GM23338 (cell line): Measurements from ENCODE around the gene LAMC3. TPM values are rescaled to one million over a fixed set of nuclear protein-coding genes. Genes with fewer than 3 reads are reported as not detected.

Experiments
- ATAC-seq: fragments of 200-7000 bp; cut with Tn5 transposase; 3 replicates; pipeline ENCODE4 v1.9.1; 2020
- DNase-seq: peaks from one replicate; pipeline ENCODE4 v3.0.0-alpha.2; 2015; ENCODE audit warnings: low spot score
- H2AFZ ChIP-seq: fragments of 200-600 bp; sonication (generic); 2 replicates; pipeline ENCODE4 v1.8.0; 2016; ENCODE audit warnings: antibody characterized with exemption, mild to moderate bottlenecking, moderate library complexity
- H3F3A ChIP-seq: fragments of 200-600 bp; sonication (generic); replicated peaks from 2 replicates; pipeline ENCODE4 v1.8.0; 2017; ENCODE audit warnings: antibody characterized with exemption, mixed run types, low read depth
- H3K27ac ChIP-seq: fragments of 200-600 bp; sonication (generic); 2 replicates; pipeline ENCODE4 v1.6.1; 2016; ENCODE audit warnings: low read depth
- H3K27me3 ChIP-seq: fragments of 200-600 bp; sonication (generic); 2 replicates; pipeline ENCODE4 v1.8.0; 2016; ENCODE audit warnings: mild to moderate bottlenecking, mixed run types, moderate library complexity; ENCODE audit not compliant: insufficient read depth
- H3K36me3 ChIP-seq: fragments of 200-600 bp; sonication (generic); 2 replicates; pipeline ENCODE4 v1.8.0; 2016; ENCODE audit warnings: mild to moderate bottlenecking; ENCODE audit not compliant: insufficient read depth
- H3K4me1 ChIP-seq: fragments of 200-600 bp; sonication (generic); 2 replicates; pipeline ENCODE4 v1.8.0; 2016; ENCODE audit warnings: mild to moderate bottlenecking, moderate library complexity; ENCODE audit not compliant: insufficient read depth
- H3K4me2 ChIP-seq: fragments of 200-600 bp; sonication (generic); 2 replicates; pipeline ENCODE4 v1.7.1; 2017; ENCODE audit warnings: mixed run types
- H3K4me3 ChIP-seq: fragments of 200-600 bp; sonication (generic); 2 replicates; pipeline ENCODE4 v1.6.1; 2016; ENCODE audit warnings: mixed run types
- H3K79me2 ChIP-seq: fragments of 200-600 bp; sonication (generic); replicated peaks from 2 replicates; pipeline ENCODE4 v1.8.0; 2017; ENCODE audit warnings: mild to moderate bottlenecking; ENCODE audit not compliant: insufficient read depth
- H3K9me2 ChIP-seq: fragments of 200-600 bp; sonication (generic); 2 replicates; pipeline ENCODE4 v1.8.0; 2017; ENCODE audit not compliant: insufficient read depth
- H4K20me1 ChIP-seq: fragments of 200-600 bp; sonication (generic); replicated peaks from 2 replicates; pipeline ENCODE4 v1.8.0; 2017; ENCODE audit warnings: mild to moderate bottlenecking; ENCODE audit not compliant: insufficient read depth
- H3K27ac Mint-ChIP-seq: 2 replicates; pipeline ENCODE4 v1.8.0; 2020; ENCODE audit warnings: inconsistent platforms, mild to moderate bottlenecking, moderate library complexity, mixed read lengths
- H3K27me3 Mint-ChIP-seq: 3 replicates; pipeline ENCODE4 v1.8.0; 2022; ENCODE audit warnings: low read depth, mild to moderate bottlenecking, moderate library complexity, mixed read lengths, inconsistent platforms; ENCODE audit not compliant: insufficient read depth, poor library complexity
- H3K36me3 Mint-ChIP-seq: 3 replicates; pipeline ENCODE4 v1.8.0; 2021; ENCODE audit warnings: low read depth, mild to moderate bottlenecking, inconsistent platforms, moderate library complexity, mixed read lengths
- H3K4me1 Mint-ChIP-seq: 3 replicates; pipeline ENCODE4 v1.8.0; 2020; ENCODE audit warnings: mild to moderate bottlenecking, inconsistent platforms, mixed read lengths
- H3K4me3 Mint-ChIP-seq: 3 replicates; pipeline ENCODE4 v1.8.0; 2021; ENCODE audit warnings: moderate library complexity, mild to moderate bottlenecking, inconsistent platforms, mixed read lengths
- H3K9me3 Mint-ChIP-seq: 3 replicates; pipeline ENCODE4 v1.8.0; 2020; ENCODE audit warnings: moderate library complexity, mild to moderate bottlenecking, inconsistent platforms, mixed read lengths
- CREB1 ChIP-seq: fragments of 250-450 bp; sonication (Bioruptor Pico); IDR thresholded peaks from 2 replicates; pipeline ENCODE4 v1.5.0; 2020; ENCODE audit warnings: low read depth, mild to moderate bottlenecking, moderate library complexity
- CTCF ChIP-seq, 2 experiments: fragments of 200-600 bp in 1 of 2; sonication (generic) in 1 of 2; conservative IDR thresholded peaks; 2 replicates each; pipeline versions ENCODE4 v1.5.1 to v1.6.1; 2016 to 2017; ENCODE audit warnings: antibody characterized with exemption in 2 of 2, low read depth in 2 of 2, mild to moderate bottlenecking in 2 of 2, moderate library complexity in 1 of 2
- EZH2 ChIP-seq: fragments of 200-600 bp; sonication (generic); IDR thresholded peaks from one replicate; pipeline ENCODE4 v1.8.0; 2017; ENCODE audit warnings: antibody characterized with exemption, mild to moderate bottlenecking, low read depth; ENCODE audit not compliant: unreplicated experiment
- EZH2phosphoT487 ChIP-seq: fragments of 200-600 bp; sonication (generic); IDR thresholded peaks from one replicate; pipeline ENCODE4 v1.8.1; 2018; ENCODE audit warnings: antibody characterized with exemption; ENCODE audit not compliant: unreplicated experiment
- JUNB ChIP-seq: IDR thresholded peaks from one replicate; pipeline ENCODE4 v1.6.1; 2016; ENCODE audit warnings: antibody characterized with exemption; ENCODE audit not compliant: unreplicated experiment
- NANOG ChIP-seq: IDR thresholded peaks from 2 replicates; pipeline ENCODE4 v1.6.1; 2016; ENCODE audit warnings: antibody characterized with exemption, borderline replicate concordance
- POLR2AphosphoS5 ChIP-seq: IDR thresholded peaks from 2 replicates; pipeline ENCODE4 v1.6.1; 2016; ENCODE audit warnings: antibody characterized with exemption, low read depth
- STAT1 ChIP-seq: IDR thresholded peaks from one replicate; pipeline ENCODE4 v1.6.1; 2016; ENCODE audit warnings: antibody characterized with exemption; ENCODE audit not compliant: unreplicated experiment
- ZNF331 ChIP-seq: fragments of 250-450 bp; sonication (Bioruptor Pico); IDR thresholded peaks from 2 replicates; pipeline ENCODE4 v1.5.0; 2020; ENCODE audit warnings: low read depth, mild to moderate bottlenecking, moderate library complexity
- ZNF462 ChIP-seq: fragments of 250-450 bp; sonication (Bioruptor Pico); IDR thresholded peaks from 2 replicates; pipeline ENCODE4 v1.5.0; 2020; ENCODE audit warnings: mild to moderate bottlenecking, moderate library complexity
- polyA plus RNA-seq: library from polyadenylated mRNA; unstranded; fragments of >200 nt; fragmentation: Nextera tagmentation; extraction: Ambion mirVana; gene quantifications from 2 replicates; pipeline ENCODE4 v1.2.1, GENCODE V29; 2016
- total RNA-seq: library from RNA; depleted of rRNA; stranded (reverse); fragments of >200 nt; shearing (Covaris generic); gene quantifications from 2 replicates; pipeline ENCODE4 v1.2.3, GENCODE V29; 2014

LAMC3 gene
- total and polyA plus RNA-seq, 2 experiments from 2014 or later = 9.0 to 27.4 TPM

- Histone ChIP-seq H3K4me1 (no peaks in the 10 kb centered on the region), H3K27me3 (no peaks in the 10 kb centered on the region), H3K4me2 (no peak overlapping the region), H2AFZ (no peak overlapping the region), H3K79me2 (no peaks in the 10 kb centered on the region), H3K36me3 (no peaks in the 10 kb centered on the region), H3K27ac (no peak overlapping the region), H3F3A (no peaks in the 10 kb centered on the region), H3K9me2 (no peaks in the 10 kb centered on the region), H4K20me1 (no peaks in the 10 kb centered on the region), H3K4me3 (no peak overlapping the region)
- Mint-ChIP-seq H3K9me3 (peaks cover 3% of the 10 kb centered on the region; the same call in 1 of the 3 replicates), H3K4me1 (no peaks in the 10 kb centered on the region; the same call in 1 of the 3 replicates), H3K4me3 (no peak overlapping the region), H3K36me3 (no peaks in the 10 kb centered on the region; the same call in 2 of the 3 replicates), H3K27ac (no peak overlapping the region), H3K27me3 (peaks cover 6% of the 10 kb centered on the region)
- DNase-seq = no peak
- no peak for TF ChIP-seq CTCF (conservative IDR thresholded peaks at IDR 0.05; ENCODE audit: low read depth in 2 of 2)
- TF ChIP-seq CREB1 (CRISPR knock-in tag) = no peak
- no peak for TF ChIP-seq EZH2
- ATAC-seq = no peak
Observed at GRCh38 chr9:131031005-131031641, 22.1 kb downstream of the LAMC3 start.

DNA sequence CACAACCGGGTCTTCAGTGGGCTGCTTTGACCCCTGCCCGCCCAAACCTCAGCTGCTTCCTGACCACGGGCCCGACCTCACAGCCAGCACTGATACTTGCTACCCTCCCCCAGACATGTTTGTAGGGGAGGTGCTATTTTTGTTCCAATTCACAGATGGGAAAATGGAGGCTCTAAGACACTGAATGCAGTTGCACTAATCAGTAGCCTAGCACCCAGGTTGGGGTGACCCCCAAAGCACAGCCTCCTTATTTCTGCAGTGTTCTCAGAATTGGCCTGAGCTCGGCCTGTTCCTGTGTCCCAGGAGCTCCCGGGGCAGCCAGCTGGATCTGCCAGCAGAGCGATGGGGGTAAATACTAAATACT, 22.6 kb downstream of the LAMC3 start:
- Histone ChIP-seq H3K36me3 (no peaks in the 10 kb centered on the region), H3K9me2 (no peaks in the 10 kb centered on the region), H3K4me2 (no peak overlapping the region), H3F3A (no peaks in the 10 kb centered on the region), H3K79me2 (no peaks in the 10 kb centered on the region), H2AFZ (no peak overlapping the region), H3K27ac (no peak overlapping the region), H4K20me1 (no peaks in the 10 kb centered on the region), H3K27me3 (no peaks in the 10 kb centered on the region), H3K4me1 (no peaks in the 10 kb centered on the region), H3K4me3 (no peak overlapping the region)
- no peaks in the 10 kb centered on the region; the same call in 2 of the 3 replicates for H3K36me3 Mint-ChIP-seq
- no peaks in the 10 kb centered on the region; the same call in 1 of the 3 replicates for H3K4me1 Mint-ChIP-seq
- H3K27ac Mint-ChIP-seq = no peak overlapping the region
- no peak for ATAC-seq
- H3K27me3 Mint-ChIP-seq = peaks cover 6% of the 10 kb centered on the region
- no peak for DNase-seq
- H3K4me3 Mint-ChIP-seq = no peak overlapping the region
- H3K9me3 Mint-ChIP-seq = peaks cover 3% of the 10 kb centered on the region; the same call in 1 of the 3 replicates
- no peak for TF ChIP-seq NANOG
- no peak for TF ChIP-seq EZH2phosphoT487
- no peak for TF ChIP-seq CREB1 (CRISPR knock-in tag)
- TF ChIP-seq POLR2AphosphoS5 = no peak
- no peak for TF ChIP-seq EZH2
- no peak for TF ChIP-seq CTCF (conservative IDR thresholded peaks at IDR 0.05; ENCODE audit: low read depth in 2 of 2)
- TF ChIP-seq JUNB = no peak
- no peak for TF ChIP-seq ZNF331 (CRISPR knock-in tag)
- no peak for TF ChIP-seq ZNF462 (CRISPR knock-in tag)
- no peak for TF ChIP-seq STAT1
